Neural progenitor cell (in vitro differentiated cells): ENCODE data around the gene LIPI.
"Not testable (repeated sequence)": the region's sequence is repeated elsewhere in the genome, so short reads cannot be mapped to it uniquely, and the experiment has no call there.

ENCODE experiments used
- EZH2 ChIP-seq: fragments of 200-600 bp; sonication (generic); IDR thresholded peaks from 2 replicates; pipeline ENCODE4 v1.6.1; 2017; ENCODE audit warnings: antibody characterized with exemption, mild to moderate bottlenecking, moderate library complexity
- TF ChIP-seq, protein P1 (sequence below): fragments of 200-600 bp; sonication (generic); IDR thresholded peaks from 2 replicates; pipeline ENCODE4 v1.5.1; 2017; ENCODE audit warnings: antibody characterized with exemption, mild to moderate bottlenecking

DNA sequence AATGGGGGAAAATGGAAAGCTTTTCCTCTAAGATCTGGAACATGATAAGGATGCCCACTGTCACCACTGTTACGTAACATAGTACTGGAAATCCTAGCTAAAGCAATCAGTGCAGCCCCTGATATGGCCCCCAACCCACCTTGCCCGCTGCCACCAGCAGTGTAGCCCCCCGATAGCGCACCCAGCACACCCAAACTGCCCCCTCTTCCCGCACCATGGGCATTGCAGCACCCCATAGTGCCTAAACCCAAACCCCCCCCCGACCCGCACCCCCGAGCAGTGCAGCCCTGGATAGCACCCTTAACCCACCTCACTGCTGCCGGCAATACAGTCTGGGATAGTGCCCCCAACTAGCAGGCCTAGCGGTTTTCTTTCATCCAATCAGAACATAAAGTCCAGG is 148.9 kb downstream of the LIPI start:
- TF ChIP-seq, protein P1, sequence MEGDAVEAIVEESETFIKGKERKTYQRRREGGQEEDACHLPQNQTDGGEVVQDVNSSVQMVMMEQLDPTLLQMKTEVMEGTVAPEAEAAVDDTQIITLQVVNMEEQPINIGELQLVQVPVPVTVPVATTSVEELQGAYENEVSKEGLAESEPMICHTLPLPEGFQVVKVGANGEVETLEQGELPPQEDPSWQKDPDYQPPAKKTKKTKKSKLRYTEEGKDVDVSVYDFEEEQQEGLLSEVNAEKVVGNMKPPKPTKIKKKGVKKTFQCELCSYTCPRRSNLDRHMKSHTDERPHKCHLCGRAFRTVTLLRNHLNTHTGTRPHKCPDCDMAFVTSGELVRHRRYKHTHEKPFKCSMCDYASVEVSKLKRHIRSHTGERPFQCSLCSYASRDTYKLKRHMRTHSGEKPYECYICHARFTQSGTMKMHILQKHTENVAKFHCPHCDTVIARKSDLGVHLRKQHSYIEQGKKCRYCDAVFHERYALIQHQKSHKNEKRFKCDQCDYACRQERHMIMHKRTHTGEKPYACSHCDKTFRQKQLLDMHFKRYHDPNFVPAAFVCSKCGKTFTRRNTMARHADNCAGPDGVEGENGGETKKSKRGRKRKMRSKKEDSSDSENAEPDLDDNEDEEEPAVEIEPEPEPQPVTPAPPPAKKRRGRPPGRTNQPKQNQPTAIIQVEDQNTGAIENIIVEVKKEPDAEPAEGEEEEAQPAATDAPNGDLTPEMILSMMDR: not testable (repeated sequence)
- TF ChIP-seq EZH2: not testable (repeated sequence)
